NCI-H446 (cell line): ENCODE data around the gene PDE8A.

Experiments used
- DNase-seq, 2 experiments: peaks; one replicate each; lab custom pipeline; 2025; lab: John Stamatoyannopoulos, UW

PDE8A gene

GRCh38 chr15:85091990-85092389, 110.3 kb downstream of the PDE8A start:
- DNase-seq, result no peak

DNA sequence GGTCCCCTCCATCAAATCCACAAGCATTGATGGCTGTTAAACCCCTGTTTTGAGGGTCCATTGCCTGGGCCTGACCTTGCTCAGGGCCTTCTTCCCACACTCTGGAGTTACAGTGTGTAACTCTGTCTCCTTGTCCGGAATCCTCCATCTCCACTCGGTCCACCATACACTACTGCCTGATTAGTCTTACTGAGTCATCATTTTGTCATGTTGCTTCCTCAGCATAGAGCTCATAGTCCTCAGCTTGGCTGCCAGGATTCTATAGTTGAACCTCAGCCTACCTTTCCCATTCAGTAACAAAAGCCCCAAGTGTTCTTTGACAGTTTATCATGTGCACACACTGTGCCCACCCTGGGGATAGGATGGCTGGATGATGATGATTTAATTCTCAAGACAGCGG, 113.0 kb downstream of the PDE8A start:
- no peak for DNase-seq

- DNase-seq, result no peak
These were observed 113.9 kb downstream of the PDE8A start for GRCh38 chr15:85095566-85095965.

DNA sequence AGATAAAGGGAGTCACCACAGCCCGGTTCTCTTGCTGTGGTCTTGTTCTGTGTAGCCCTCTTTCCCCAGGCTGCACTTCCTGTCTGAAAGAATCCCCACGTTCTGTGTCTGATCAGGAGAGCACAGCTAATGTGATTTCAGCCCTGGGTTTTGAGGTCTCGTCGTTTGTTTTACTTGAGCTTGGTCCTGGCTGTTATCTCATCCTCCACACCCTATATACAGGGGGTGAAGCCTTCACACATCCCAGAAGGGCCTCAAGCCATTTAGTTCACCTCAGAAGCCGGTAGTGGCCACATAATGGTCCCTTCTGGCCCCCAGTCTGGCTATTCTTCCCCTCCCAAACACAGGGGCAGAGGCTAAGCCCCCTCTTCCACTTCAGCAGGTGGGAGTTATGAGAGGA, 115.6 kb downstream of the PDE8A start:
- DNase-seq, result no peak

- DNase-seq, result no peak
These were observed 116.1 kb downstream of the PDE8A start for GRCh38 chr15:85097725-85098124.

DNA sequence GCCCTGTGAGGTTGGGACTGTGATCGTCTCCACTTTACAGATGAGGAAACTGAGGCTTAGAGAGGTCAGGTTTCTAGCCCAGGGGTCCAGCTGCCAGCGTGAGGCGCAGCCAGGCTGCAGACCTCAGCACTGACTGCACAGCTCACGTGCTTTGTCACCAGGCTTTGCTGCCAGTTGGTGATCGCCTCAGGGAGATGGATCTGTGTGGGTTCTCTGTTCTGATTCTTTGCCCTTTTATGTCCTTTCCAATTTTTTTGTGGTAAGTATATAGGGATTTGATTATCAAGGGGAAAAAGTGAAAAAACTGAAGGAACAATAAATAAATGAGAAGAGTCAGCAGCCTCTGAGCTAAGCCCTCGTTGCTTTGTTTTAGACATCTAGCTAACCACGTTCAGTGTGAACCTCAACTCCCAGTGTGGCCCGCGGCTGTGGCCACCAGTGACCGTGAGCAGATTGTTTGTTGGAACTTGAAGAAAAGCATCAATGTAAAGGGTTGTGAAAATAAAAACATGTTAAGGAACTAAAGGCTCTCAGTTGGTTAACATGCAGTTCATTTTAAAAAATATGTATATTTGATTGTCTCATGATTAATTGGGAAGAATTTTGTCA, 117.6 kb downstream of the PDE8A start:
- no peak for DNase-seq

GRCh38 chr15:85100186-85100937, 118.7 kb downstream of the PDE8A start:
- no peak for DNase-seq

DNA sequence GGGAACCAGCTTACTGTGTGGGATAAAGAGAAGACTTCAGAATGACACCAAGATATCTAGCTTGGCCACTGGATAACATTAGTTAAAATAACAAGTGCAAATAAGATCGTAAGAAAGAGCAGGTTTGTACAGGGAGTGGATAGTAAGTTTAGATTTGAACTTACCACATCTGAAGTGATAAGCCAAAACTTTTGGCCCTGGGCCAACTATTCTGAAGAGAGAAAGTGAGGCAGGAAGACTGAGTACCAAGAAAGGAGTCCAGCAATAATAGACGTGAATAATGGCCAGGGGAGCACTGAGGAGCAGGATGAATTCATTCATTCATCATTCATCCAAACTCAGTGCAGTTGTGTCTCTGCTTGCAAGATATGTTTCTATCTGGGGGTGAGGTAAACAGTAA, 122.9 kb downstream of the PDE8A start:
- no peak for DNase-seq

DNA sequence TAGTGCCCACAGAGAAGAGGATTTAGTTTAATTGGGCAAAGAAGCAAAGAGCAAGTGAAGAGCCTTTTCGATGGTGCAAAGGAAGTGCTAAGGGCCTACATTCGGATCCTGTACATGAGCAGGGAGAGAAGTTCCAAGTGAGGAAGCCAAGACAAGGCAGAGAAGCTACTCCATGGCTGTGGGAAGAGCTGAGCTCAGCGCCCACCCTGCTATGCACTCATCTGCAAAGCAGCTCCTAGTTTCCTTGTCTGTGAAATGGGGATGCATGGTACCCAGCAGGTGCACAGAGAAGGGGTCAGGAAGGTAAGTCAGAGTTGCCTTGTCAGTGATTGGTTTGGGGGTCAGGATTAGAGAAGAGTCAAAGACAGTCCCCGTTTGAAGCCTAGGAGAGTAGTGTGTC, 126.5 kb downstream of the PDE8A start:
- no peak for DNase-seq

DNA sequence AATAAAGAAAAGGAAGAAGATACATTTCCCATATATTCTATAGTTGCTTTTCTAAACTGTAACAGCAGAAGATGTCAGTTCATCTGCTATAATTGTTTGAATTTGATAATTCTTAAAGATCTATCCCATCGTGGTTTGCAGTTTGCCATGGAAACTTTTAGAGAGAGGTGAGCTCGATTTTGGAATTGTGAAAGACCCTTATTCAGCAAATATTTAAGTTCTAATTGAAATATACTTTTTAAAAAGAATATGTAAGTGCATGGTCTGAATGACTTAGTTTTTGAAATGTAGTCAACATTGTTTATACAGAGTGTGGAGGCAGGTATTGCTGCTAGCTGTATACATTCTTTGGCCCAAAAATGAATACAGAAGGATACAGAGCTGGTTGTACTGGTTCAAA, 127.7 kb downstream of the PDE8A start:
- DNase-seq, result no peak

GRCh38 chr15:85112997-85113396, 131.3 kb downstream of the PDE8A start:
- DNase-seq, result no peak

GRCh38 chr15:85114886-85115285, 133.2 kb downstream of the PDE8A start:
- DNase-seq, result no peak

DNA sequence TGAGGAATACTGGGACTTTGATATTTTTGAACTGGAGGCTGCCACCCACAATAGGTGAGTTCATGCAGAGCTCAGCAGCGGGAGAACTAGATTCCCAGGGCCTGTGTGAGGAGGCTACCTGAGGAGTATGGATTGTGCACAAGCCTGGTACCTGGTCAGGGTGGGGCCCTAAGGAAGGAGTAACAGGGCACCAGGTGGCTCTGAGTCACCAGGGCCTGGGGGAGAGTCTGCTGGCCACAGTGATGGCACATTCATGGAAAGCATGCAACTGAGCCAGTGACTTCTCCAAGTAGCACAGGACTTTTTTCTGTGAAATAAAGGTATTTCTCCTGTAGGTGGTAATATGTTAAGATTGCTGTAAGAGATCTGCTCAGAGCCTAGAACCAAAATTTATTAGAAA, 134.4 kb downstream of the PDE8A start:
- no peak for DNase-seq

GRCh38 chr15:85116494-85116893, 134.8 kb downstream of the PDE8A start:
- no peak for DNase-seq

DNA sequence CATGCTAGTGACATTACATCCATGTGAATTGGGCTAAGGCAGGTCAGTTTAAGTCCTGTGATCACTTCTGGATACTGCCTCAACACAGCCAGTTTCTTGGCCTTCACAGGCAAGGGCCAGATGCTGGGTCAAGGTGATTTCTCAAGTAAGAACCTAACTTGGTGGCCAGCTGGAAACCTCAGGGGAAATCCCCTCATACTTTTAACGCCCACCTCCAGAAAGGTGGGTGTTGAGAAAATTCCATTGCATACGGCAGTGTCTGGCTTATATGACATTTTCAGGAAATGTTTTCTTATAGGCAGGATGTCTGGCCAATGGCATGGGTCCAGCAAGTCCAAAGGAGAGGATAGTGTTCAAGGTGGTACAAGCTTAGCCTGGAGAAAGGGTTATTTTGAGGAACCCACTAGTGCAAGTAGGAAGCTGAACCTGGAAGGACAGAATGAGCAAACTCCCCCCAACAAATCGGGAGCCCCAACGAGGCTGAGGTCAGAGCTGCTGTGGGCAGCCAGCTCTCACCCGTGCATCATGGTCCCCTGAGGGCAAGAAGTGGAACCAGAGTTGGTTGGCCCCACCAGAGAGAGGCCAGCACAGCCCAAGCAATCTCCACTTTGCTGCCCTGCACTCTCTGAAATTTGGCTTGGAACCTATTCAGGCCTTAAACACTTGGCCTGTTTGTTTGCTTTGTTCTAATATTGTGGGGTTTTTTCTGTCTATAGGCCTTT, 135.4 kb downstream of the PDE8A start:
- DNase-seq, result no peak

GRCh38 chr15:85118173-85118572, 136.5 kb downstream of the PDE8A start:
- DNase-seq, result no peak

GRCh38 chr15:85118581-85118980, 136.9 kb downstream of the PDE8A start:
- DNase-seq, result no peak

GRCh38 chr15:85120351-85121113, 138.9 kb downstream of the PDE8A start:
- no peak for DNase-seq

DNA sequence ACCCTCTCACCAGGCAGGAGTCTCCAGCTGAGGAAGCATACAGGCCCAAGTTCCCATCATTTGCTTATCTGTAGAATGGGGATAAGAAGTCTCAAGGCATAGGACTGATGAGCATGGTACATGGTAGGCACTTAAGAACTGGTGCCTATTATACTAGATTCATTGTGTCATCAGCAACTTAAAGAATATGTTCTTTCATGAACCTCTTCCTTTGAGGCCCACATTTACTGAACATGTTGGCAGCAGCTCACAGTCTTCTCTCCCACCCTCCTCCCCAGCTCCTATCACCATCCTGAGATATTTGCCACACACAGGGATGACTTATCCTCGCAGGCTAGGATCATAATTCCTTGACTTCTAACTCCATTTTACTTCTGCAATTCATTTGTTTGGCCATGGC, 142.5 kb downstream of the PDE8A start:
- DNase-seq, result no peak

GRCh38 chr15:85125056-85125661, 143.5 kb downstream of the PDE8A start:
- DNase-seq, result no peak

- no peak for DNase-seq
These were observed 147.0 kb downstream of the PDE8A start for GRCh38 chr15:85128621-85129020.

GRCh38 chr15:85129881-85130280, 148.2 kb downstream of the PDE8A start:
- no peak for DNase-seq
